H1 (cell line): ENCODE results near the gene NEBL. TPM values are rescaled to one million over a fixed set of nuclear protein-coding genes. Genes with fewer than 3 reads are reported as not detected.

Experiments used
- CTCF ChIA-PET: fragments of 300-600 bp; sonication (Branson Sonifier 250); formaldehyde crosslinking; loops from one replicate; lab custom pipeline; 2021; ENCODE audit not compliant: partially characterized antibody; lab: Charles Lee
- POLR2A ChIA-PET: fragments of 300-600 bp; sonication (Branson Sonifier 250); formaldehyde crosslinking; loops from one replicate; lab custom pipeline; 2021; ENCODE audit warnings: inconsistent platforms; ENCODE audit not compliant: partially characterized antibody; lab: Charles Lee
- DNase-seq, 2 experiments: peaks; one replicate each; pipeline versions ENCODE4 v3.0.0 to v3.0.0-alpha.2; 2010 to 2022; ENCODE audit warnings: low spot score in 2 of 2, low read depth in 1 of 2, mixed read lengths in 1 of 2
- FAIRE-seq: peaks from 2 replicates; lab custom pipeline; 2011; peaks lifted over from hg19 to GRCh38; lab: Jason Lieb, UNC
- H2AFZ ChIP-seq: 2 replicates; pipeline ENCODE4 v1.8.1; 2012; ENCODE audit warnings: low read length, inconsistent platforms
- H2AK5ac ChIP-seq: 2 replicates; pipeline ENCODE4 v1.6.1; 2013; ENCODE audit warnings: low read depth, low read length
- H2BK120ac ChIP-seq: replicated peaks from 2 replicates; pipeline ENCODE3; 2013; ENCODE audit warnings: low read depth, low read length, inconsistent platforms
- H2BK12ac ChIP-seq: 2 replicates; pipeline ENCODE4 v1.6.1; 2013; ENCODE audit warnings: low read depth, low read length
- H2BK15ac ChIP-seq: 2 replicates; pipeline ENCODE4 v1.6.1; 2013; ENCODE audit warnings: low read length
- H2BK20ac ChIP-seq: 2 replicates; pipeline ENCODE4 v1.6.1; 2013; ENCODE audit warnings: low read length
- H2BK5ac ChIP-seq: 2 replicates; pipeline ENCODE4 v1.6.1; 2013; ENCODE audit warnings: low read depth, low read length
- H3K14ac ChIP-seq: 2 replicates; pipeline ENCODE4 v1.6.1; 2013; ENCODE audit warnings: inconsistent platforms; ENCODE audit not compliant: insufficient read length
- H3K18ac ChIP-seq: 2 replicates; pipeline ENCODE4 v1.6.1; 2013; ENCODE audit warnings: low read length; ENCODE audit errors: extremely low read depth
- H3K23ac ChIP-seq: 2 replicates; pipeline ENCODE4 v1.6.1; 2013; ENCODE audit warnings: inconsistent platforms; ENCODE audit not compliant: insufficient read length
- H3K23me2 ChIP-seq: 2 replicates; pipeline ENCODE4 v1.6.1; 2013; ENCODE audit warnings: low read depth, low read length
- H3K27ac ChIP-seq: 2 replicates; pipeline ENCODE4 v1.6.1; 2011; ENCODE audit warnings: low read depth, low read length, inconsistent platforms
- H3K27me3 ChIP-seq, 4 experiments: replicated peaks in 1 of 4; 1 replicate in 1 of 4; 2 replicates in 3 of 4; pipeline versions ENCODE4 v1.6.1 to v1.8.1; 2011 to 2013; ENCODE audit warnings: low read length in 3 of 4, mild to moderate bottlenecking in 3 of 4, inconsistent platforms in 2 of 4, mixed read lengths in 2 of 4, moderate library complexity in 1 of 4; ENCODE audit not compliant: control insufficient read depth in 3 of 4, insufficient read depth in 3 of 4; ENCODE audit errors: extremely low read depth in 1 of 4
- H3K36me3 ChIP-seq, 4 experiments: 2 replicates each; pipeline versions ENCODE4 v1.6.1 to v1.8.1; 2011 to 2013; ENCODE audit warnings: mild to moderate bottlenecking in 4 of 4, low read length in 3 of 4, moderate library complexity in 2 of 4, control low read depth in 1 of 4, inconsistent platforms in 1 of 4; ENCODE audit not compliant: insufficient read depth in 4 of 4, control insufficient read depth in 2 of 4
- H3K4ac ChIP-seq: replicated peaks from 2 replicates; pipeline ENCODE3; 2013; ENCODE audit warnings: low read length, low read depth, mixed read lengths, inconsistent platforms; ENCODE audit not compliant: insufficient read length
- H3K4me1 ChIP-seq, 4 experiments: replicated peaks in 1 of 4; 1 replicate in 1 of 4; 2 replicates in 3 of 4; pipeline versions ENCODE4 v1.6.1 to v1.8.1; 2011 to 2013; ENCODE audit warnings: low read length in 3 of 4, inconsistent platforms in 2 of 4, mixed read lengths in 1 of 4; ENCODE audit not compliant: insufficient read depth in 4 of 4, control insufficient read depth in 3 of 4
- H3K4me2 ChIP-seq, 2 experiments: 2 replicates each; pipeline versions ENCODE4 v1.6.1 to v1.8.1; 2011 to 2013; ENCODE audit warnings: low read depth in 2 of 2, low read length in 2 of 2, control low read depth in 1 of 2, inconsistent platforms in 1 of 2, mild to moderate bottlenecking in 1 of 2; ENCODE audit not compliant: insufficient read depth in 1 of 2
- H3K4me3 ChIP-seq, 4 experiments: fragments of 200-600, 300-600 bp in 1 of 4; sonication (generic), shearing (Covaris generic), sonication (Bioruptor Twin) in 1 of 4; 2 replicates each; pipeline versions ENCODE4 v1.5.1 to v1.8.1; 2011 to 2016; ENCODE audit warnings: low read length in 4 of 4, low read depth in 3 of 4, control low read depth in 2 of 4, inconsistent platforms in 2 of 4, mild to moderate bottlenecking in 2 of 4, mixed read lengths in 1 of 4, moderate library complexity in 1 of 4; ENCODE audit not compliant: insufficient read depth in 2 of 4; ENCODE audit errors: extremely low read depth in 1 of 4
- H3K56ac ChIP-seq: replicated peaks from 2 replicates; pipeline ENCODE3; 2013; ENCODE audit warnings: low read depth, mild to moderate bottlenecking, mixed read lengths, low read length, inconsistent platforms; ENCODE audit not compliant: insufficient read length
- H3K79me1 ChIP-seq: 2 replicates; pipeline ENCODE4 v1.6.1; 2013; ENCODE audit warnings: low read depth, low read length, control low read depth
- H3K79me2 ChIP-seq, 2 experiments: 2 replicates each; pipeline versions ENCODE4 v1.6.1 to v1.8.1; 2012 to 2013; ENCODE audit warnings: low read length in 2 of 2, mild to moderate bottlenecking in 2 of 2, inconsistent platforms in 1 of 2; ENCODE audit not compliant: insufficient read depth in 2 of 2, control insufficient read depth in 1 of 2
- H3K9ac ChIP-seq, 4 experiments: replicated peaks in 1 of 4; 1 replicate in 1 of 4; 2 replicates in 3 of 4; pipeline versions ENCODE4 v1.6.1 to v1.8.1; 2011 to 2013; ENCODE audit warnings: low read depth in 3 of 4, low read length in 3 of 4, control low read depth in 2 of 4, mild to moderate bottlenecking in 2 of 4, moderate library complexity in 2 of 4, inconsistent platforms in 1 of 4; ENCODE audit errors: extremely low read depth in 1 of 4
- H3K9me3 ChIP-seq, 2 experiments: 2 replicates each; pipeline versions ENCODE4 v1.6.1 to v1.8.1; 2012 to 2013; ENCODE audit warnings: mild to moderate bottlenecking in 2 of 2, moderate library complexity in 2 of 2, control low read depth in 1 of 2, inconsistent platforms in 1 of 2, low read depth in 1 of 2, low read length in 1 of 2, mixed read lengths in 1 of 2; ENCODE audit not compliant: insufficient read depth in 2 of 2
- H4K20me1 ChIP-seq, 2 experiments: replicated peaks in 1 of 2; 2 replicates each; pipeline versions ENCODE3 to v1.8.1; 2011 to 2013; ENCODE audit warnings: inconsistent platforms in 2 of 2, low read length in 2 of 2, mild to moderate bottlenecking in 1 of 2; ENCODE audit not compliant: insufficient read depth in 2 of 2, control insufficient read depth in 1 of 2
- H4K5ac ChIP-seq: 2 replicates; pipeline ENCODE4 v1.6.1; 2013; ENCODE audit warnings: low read length, low read depth, mixed read lengths, inconsistent platforms; ENCODE audit not compliant: insufficient read length
- H4K8ac ChIP-seq: 2 replicates; pipeline ENCODE4 v1.8.0; 2013; ENCODE audit warnings: mild to moderate bottlenecking, moderate library complexity, low read length, inconsistent platforms; ENCODE audit not compliant: insufficient read depth; ENCODE audit errors: extremely low read depth
- H4K91ac ChIP-seq: replicated peaks from 2 replicates; pipeline ENCODE3; 2013; ENCODE audit warnings: low read length, mixed read lengths, inconsistent platforms; ENCODE audit not compliant: insufficient read length
- BACH1 ChIP-seq: IDR thresholded peaks from 2 replicates; pipeline ENCODE4 v1.6.1; 2012; ENCODE audit warnings: low read length, improper control_type of control experiment
- JUND ChIP-seq: IDR thresholded peaks from 2 replicates; pipeline ENCODE4 v1.6.1; 2011; ENCODE audit warnings: mild to moderate bottlenecking, improper control_type of control experiment, low read length
- NRF1 ChIP-seq: IDR thresholded peaks from 2 replicates; pipeline ENCODE4 v1.6.1; 2011; ENCODE audit warnings: mild to moderate bottlenecking, low read depth, low read length, improper control_type of control experiment
- SRF ChIP-seq: IDR thresholded peaks from 2 replicates; pipeline ENCODE4 v1.6.1; 2011; ENCODE audit warnings: mild to moderate bottlenecking, low read depth, low read length, moderate library complexity
- YY1 ChIP-seq: IDR thresholded peaks from 2 replicates; pipeline ENCODE4 v1.6.1; 2011; ENCODE audit warnings: low read depth, mild to moderate bottlenecking, low read length
- polyA plus RNA-seq, 7 experiments: library from polyadenylated mRNA; depleted of rRNA in 3 of 7; stranded (reverse) in 5 of 7; unstranded in 2 of 7; fragments of >200 nt in 5 of 7; fragments of 200-250 nt in 2 of 7; gene quantifications; 1 replicate in 5 of 7; 2 replicates in 1 of 7; 4 replicates in 1 of 7; pipeline versions ENCODE4 v1.2.1 to v1.2.3, GENCODE V29; 2011 to 2013; ENCODE audit warnings: missing spikeins in 2 of 7, mixed read lengths in 2 of 7
- total RNA-seq: library from RNA; stranded (reverse); fragmentation: NEBNext Ultra II Directional; extraction: Animal tissue kit (Norgen Biotek cat#: 25700); gene quantifications from 2 replicates; pipeline ENCODE4 v1.2.1, GENCODE V29; 2021

Gene NEBL
- total and polyA plus RNA-seq, 2 of the 8 experiments (the other 6 are each of a cell fraction or from before 2014, with no cell fraction given) = 7.5 to 10.5 TPM

DNA sequence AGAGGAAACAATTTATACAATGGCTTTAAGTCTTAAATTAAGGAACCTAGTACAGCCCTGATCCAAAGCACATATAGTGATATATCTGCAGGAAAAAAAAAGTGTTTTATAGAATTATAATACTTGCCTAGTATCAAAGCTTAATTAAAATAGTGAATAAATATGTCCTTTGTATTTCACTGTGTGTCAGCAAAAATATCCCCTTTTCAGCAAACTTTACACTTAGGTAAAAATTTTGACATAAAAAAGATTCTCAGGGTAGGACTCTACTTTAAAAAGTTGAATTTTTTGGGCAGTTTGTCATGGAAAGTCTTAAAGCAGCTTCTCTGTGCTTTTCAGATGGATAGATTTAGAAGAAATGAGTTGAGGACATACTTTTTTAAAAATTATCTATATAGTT lies 12.7 kb upstream of the NEBL start:
- no peak overlapping the region for H3K23ac ChIP-seq
- no peaks in the 10 kb centered on the region for H3K27me3 ChIP-seq
- ChIA-PET CTCF (interaction anchor here (0.7 to 1.8 kb wide), 3 partner anchors 17 to 112 kb away, joined by 3 to 5 read pairs (median 4); no protein-coding TSS in a partner anchor), POLR2A (no interaction called here)
- H3K4me3 ChIP-seq = no peak overlapping the region
- H3K27ac ChIP-seq = no peak overlapping the region
- H4K5ac ChIP-seq = no peak overlapping the region
- H4K20me1 ChIP-seq = no peaks in the 10 kb centered on the region
- no peak overlapping the region for H4K8ac ChIP-seq
- no peaks in the 10 kb centered on the region for H3K79me2 ChIP-seq
- H3K23me2 ChIP-seq = no peaks in the 10 kb centered on the region
- TF ChIP-seq JUND (no peak), BACH1 (no peak), NRF1 (no peak), YY1 (no peak), SRF (no peak)
- FAIRE-seq = no peak
- H2BK12ac ChIP-seq = no peak overlapping the region
- H3K9me3 ChIP-seq = no peaks in the 10 kb centered on the region
- no peaks in the 10 kb centered on the region for H3K4me1 ChIP-seq
- no peak for DNase-seq
- H3K18ac ChIP-seq = no peak overlapping the region
- H3K4me2 ChIP-seq = no peak overlapping the region
- no peak overlapping the region for H2BK15ac ChIP-seq
- H3K79me1 ChIP-seq = no peaks in the 10 kb centered on the region
- H2AK5ac ChIP-seq = no peak overlapping the region
- H3K36me3 ChIP-seq = no peaks in the 10 kb centered on the region
- no peak overlapping the region for H4K91ac ChIP-seq
- no peak overlapping the region for H3K56ac ChIP-seq
- H2BK120ac ChIP-seq = no peak overlapping the region
- H3K9ac ChIP-seq = no peak overlapping the region
- H2AFZ ChIP-seq = no peak overlapping the region
- no peak overlapping the region for H3K4ac ChIP-seq
- H2BK20ac ChIP-seq = no peak overlapping the region
- H2BK5ac ChIP-seq = no peak overlapping the region
- no peak overlapping the region for H3K14ac ChIP-seq
